NOMO-1 treated with dmso at 0.1 percent for 144 hours (cell line): ENCODE data around the gene CHDH.

ENCODE experiments used
- DNase-seq: peaks from one replicate; lab custom pipeline; 2025; ENCODE audit not compliant: unreplicated experiment; lab: John Stamatoyannopoulos, UW

CHDH gene

GRCh38 chr3:53809764-53810400 lies 36.3 kb downstream of the CHDH start:
- DNase-seq: no peak

- no peak for DNase-seq
These were observed 37.0 kb downstream of the CHDH start for GRCh38 chr3:53809267-53809666.

- no peak for DNase-seq
These were observed 37.7 kb downstream of the CHDH start for GRCh38 chr3:53808496-53808895.

GRCh38 chr3:53807117-53807810 lies 39.0 kb downstream of the CHDH start:
- DNase-seq: no peak

GRCh38 chr3:53806182-53807116 lies 39.8 kb downstream of the CHDH start:
- no peak for DNase-seq

- no peak for DNase-seq
These were observed 40.6 kb downstream of the CHDH start for GRCh38 chr3:53805463-53806159.

- DNase-seq: no peak
These were observed 41.3 kb downstream of the CHDH start for GRCh38 chr3:53804697-53805462.

GRCh38 chr3:53803816-53804695 lies 42.2 kb downstream of the CHDH start:
- DNase-seq: no peak

- no peak for DNase-seq
These were observed 42.9 kb downstream of the CHDH start for GRCh38 chr3:53803124-53803815.

GRCh38 chr3:53802256-53802880 lies 43.9 kb downstream of the CHDH start:
- no peak for DNase-seq

GRCh38 chr3:53801319-53801718 lies 44.9 kb downstream of the CHDH start:
- DNase-seq: no peak

- no peak for DNase-seq
These were observed 45.9 kb downstream of the CHDH start for GRCh38 chr3:53800041-53800906.

- no peak for DNase-seq
These were observed 46.8 kb downstream of the CHDH start for GRCh38 chr3:53799338-53799865.

- DNase-seq: no peak
These were observed 48.1 kb downstream of the CHDH start for GRCh38 chr3:53798144-53798543.

GRCh38 chr3:53795789-53796560 lies 50.2 kb downstream of the CHDH start:
- DNase-seq: no peak

- no peak for DNase-seq
These were observed 51.0 kb downstream of the CHDH start for GRCh38 chr3:53795176-53795575.
